Embryonic facial prominence (tissue), 1 donor: ENCODE data around the gene DISP3.

Experiments used
- DNase-seq: peaks from one replicate; pipeline ENCODE4 v3.0.0-alpha.2; 2016; ENCODE audit errors: extremely low spot score

The DISP3 gene

DNA sequence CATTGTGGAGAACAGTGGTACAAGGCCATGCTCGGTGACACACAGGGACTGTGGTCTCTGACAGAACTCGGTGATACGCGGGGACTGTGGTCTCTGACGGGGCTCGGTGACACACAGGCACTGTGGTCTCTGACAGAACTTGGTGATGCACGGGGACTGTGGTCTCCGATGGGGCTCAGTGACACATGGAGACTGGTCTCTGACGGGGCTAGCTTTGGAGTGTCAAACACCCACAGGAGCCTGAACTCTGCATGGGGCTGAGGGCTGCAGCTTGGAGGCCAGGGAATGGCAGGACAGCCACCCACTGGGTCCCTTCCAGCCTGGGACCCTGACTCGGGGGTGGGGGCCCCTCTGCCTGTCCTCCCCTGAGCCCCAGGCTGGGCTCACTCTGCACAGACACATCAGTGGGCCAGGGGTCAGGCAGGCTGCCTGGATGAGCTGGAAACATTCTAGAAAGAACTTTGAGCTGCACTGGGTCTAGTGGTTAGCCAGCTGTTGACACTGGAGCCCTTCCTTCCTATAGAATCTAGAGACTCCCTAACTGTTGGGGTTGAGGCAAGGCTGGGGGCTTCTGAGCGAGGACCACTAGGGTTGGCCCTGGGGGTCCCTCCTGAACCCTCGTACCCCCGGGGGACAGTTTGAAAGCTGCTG lies 49.8 kb downstream of the DISP3 start:
- no peak for DNase-seq

DNA sequence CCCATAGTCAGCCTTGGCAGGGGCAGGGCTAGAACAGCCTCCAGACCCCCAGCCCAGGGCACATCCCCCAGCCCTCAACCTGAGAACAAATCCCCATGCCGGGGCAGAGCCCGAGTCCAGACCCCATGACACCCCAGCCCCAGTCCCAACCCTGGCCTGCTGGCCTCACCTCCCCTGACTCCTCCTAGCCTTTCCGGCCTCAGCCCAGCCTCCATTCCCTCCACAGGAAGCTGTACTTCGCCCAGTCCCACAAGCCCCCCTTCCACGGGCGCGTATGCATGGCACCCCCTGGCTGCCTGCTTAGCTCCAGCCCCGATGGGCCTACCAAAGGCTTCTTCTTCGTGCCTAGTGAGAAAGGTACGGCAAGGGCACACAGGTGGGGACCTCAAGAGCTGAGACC lies 50.4 kb downstream of the DISP3 start:
- DNase-seq: no peak

DNA sequence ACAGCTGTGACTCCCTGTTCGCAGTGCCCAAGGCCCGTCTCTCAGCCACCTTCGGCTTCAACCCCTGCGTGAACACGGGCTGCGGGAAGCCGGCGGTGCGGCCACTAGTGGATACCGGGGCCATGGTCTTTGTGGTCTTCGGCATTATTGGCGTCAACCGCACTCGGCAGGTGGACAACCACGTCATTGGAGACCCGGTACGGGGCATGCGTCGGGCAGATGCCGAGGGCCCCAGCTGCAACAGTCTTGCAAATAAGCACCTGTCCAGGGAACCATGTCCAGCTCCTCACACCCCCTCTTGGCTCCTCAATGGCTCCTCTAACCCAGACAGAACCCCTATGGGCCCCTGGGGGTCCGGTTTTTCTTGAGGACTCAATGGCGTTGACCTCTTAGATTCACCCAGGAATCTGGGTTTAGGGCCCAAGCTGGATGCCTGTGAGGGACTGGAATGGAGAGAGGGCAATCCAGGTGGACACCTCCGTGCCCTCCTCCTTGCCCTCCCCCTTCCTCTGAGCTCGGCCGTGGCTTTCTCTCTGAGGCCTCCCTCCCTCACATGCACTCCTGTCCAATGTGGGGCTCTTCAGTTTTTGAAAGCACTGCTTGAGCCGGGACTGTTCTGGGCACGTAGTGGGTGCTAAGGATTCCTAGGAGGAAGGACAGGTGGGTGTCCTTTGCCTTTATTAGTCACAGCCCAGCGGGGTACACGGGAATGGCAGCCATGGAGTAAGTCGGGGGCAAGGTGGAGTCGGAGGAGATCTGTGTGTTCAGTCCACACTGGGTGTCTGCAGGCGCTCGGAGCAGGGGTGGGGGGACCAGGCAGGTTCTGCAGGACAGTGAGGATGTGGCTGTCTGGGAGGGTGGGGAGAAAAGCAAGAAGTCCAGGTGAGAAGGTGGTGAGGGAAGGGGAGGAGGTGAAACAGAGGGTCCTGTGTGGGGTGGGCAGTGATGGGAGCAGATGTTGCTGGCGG lies 51.1 kb downstream of the DISP3 start:
- DNase-seq: no peak

DNA sequence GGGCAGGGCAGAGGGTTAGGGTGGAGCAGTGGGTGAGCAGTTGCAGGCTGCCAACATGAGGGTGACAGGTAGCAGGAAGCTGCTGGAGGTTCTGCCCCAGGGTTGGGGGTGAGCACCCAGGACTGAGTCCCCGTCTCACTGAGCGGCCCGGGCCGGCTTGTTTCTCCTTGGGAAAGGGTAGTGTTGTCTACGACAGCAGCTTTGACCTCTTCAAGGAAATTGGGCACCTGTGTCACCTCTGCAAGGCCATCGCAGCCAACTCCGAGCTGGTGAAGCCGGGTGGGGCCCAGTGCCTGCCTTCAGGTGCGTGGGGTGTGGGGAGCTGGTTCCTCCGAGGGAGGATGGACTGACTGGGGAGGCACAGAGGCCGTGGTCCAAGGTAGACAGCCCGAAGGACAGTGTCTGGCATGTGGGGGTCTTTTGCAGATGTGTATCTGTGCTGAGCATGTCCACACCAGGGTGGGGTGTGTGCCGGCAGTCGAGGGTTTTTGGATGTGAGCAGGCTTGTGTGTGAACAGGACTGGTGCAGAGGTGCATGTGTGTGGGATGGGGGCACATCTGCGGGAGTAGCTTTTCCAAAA lies 51.9 kb downstream of the DISP3 start:
- DNase-seq: no peak

DNA sequence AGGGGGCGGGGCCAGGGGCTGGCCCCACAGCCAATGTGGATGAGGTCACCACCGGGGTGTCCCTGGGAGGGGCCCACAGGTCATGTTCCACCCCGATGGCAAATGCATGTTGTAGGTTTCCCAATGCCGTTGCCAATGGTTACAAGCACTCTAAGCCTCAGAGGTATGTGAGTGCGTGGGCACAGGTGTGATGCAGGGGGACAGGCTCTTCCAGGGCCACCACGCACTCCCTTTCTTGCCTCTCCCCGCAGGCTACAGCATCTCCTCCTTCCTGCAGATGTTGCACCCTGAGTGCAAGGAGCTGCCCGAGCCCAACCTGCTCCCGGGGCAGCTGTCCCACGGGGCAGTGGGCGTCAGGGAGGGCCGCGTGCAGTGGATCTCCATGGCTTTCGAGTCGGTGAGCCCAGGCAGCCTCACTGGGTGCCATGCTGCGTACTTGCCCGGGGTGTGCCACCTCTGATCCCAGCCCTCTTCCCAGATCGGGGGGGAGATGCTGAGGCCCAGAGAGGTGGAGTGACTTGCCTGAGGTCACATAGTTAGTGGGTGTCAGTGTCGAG lies 52.4 kb downstream of the DISP3 start:
- DNase-seq: no peak

DNA sequence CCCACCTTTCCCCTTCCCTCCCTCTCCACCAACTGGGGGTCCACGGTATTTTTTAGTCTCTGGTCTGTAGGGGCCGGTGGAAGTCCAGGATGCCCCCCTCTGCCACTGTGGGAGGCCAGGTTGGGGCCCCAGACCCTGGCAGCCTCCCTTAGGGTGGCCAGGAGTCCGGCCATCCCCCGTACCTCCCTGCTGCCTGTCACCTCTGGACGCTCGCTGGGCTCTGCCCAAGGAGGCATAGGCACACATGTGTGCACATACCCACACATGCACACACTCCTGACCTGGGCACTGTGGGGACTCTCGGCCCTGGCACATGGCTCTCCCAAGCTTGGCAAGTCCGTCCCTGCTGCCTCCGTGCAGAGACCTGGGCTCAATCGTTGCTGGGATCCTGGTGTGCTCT lies 53.0 kb downstream of the DISP3 start:
- DNase-seq: no peak

DNA sequence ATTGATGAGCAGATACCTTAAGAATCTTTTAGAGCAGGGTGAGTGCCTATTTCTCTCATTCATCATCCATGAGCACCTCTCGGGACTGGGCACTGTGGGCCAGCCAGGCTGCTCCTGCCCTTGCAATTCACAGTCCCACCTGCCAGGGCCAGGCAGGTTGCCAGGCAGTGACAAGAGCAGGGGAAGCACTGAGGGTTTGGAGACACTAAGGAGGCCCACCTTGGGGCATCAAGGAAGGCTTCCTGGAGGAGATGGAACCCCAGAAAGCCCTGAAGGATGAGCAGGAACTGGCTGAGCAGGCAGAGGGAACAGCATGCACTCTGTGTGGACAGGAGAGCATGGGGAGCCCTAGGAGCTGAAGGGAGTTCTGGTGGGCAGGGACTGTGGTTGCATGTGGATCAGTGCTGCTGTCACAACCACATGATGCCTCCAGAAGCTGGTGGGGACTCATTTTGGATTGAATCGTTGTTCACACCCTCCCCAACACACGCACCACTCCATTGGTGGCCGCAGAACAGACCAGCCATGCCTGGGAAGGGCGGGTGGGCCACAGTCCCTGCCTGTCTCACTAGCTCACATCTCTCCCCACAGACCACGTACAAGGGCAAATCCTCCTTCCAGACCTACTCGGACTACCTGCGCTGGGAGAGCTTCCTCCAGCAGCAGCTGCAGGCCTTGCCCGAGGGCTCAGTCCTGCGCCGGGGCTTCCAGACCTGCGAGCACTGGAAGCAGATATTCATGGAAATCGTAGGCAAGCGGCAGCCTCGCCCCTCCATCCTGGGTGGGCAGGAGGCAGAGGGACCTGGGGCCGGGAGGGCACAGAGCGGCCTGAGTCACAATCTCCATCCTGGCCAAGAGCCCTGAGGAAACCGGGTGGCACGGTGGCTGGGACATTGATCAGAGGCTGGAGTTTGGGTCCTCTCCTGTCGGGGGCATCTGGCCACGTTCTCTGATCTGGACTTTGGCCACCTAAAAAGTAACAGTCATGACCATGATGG lies 55.1 kb downstream of the DISP3 start:
- DNase-seq: no peak

DNA sequence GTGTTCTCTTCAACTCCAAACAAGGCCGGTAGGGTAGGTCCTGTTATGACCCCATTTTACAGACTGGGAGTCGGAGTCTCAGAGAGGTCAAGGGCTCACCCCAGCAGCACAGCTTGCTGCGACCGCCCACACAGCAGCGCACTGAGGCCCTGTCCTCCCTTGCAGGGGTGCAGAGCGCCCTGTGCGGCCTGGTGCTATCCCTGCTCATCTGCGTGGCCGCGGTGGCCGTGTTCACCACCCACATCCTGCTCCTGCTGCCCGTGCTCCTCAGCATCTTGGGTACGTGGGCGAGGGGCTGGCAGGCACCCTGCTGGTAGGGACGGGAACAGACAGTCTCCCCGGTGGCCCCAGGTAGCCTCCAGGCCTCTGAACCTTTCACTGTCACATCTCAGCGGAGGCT lies 55.9 kb downstream of the DISP3 start:
- no peak for DNase-seq

DNA sequence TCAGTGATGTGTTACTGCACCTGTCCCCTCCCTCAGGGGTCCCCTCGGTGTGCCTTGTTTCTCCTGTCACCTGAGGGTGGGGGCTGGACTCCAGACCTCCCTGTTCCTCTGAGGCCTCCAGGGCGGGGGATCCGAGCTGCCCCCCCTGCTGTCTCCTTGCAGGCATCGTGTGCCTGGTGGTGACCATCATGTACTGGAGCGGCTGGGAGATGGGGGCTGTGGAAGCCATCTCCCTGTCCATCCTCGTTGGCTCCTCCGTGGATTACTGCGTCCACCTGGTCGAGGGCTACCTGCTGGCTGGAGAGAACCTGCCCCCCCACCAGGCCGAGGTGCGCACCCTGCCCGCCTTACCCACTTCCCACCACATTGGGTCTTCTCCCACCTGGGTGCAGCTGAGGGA lies 56.4 kb downstream of the DISP3 start:
- no peak for DNase-seq

DNA sequence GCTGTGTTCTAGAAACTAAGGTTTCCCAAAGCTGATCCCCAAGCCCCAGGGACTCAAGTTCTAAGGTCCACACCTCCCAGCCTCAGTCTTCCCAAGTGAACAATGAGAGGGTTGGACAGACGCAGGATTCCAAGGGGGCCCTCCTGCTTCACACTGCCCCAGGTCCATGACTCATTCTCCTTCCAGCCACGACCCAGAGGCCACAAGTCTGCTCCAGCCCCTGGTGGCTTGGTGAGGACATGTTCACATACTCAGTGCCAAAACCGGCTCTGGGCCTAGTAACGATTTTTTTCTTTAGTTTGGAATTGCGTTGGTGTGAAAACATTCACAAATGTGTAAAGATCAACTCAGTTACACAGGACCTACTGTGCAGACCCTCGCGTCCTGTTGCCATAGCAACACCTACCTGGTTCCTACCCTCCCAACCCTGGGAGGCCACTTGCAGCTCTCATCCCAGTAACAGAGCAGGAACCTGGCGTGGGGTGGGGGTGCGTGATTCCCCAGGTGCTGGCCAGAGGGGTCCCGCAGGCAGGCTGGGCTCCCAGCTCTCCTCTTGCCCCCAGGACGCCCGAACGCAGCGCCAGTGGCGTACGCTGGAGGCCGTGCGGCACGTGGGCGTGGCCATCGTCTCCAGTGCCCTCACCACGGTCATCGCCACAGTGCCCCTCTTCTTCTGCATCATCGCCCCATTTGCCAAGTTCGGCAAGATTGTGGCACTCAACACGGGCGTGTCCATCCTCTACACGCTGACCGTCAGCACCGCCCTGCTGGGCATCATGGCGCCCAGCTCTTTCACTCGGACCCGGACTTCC lies 57.0 kb downstream of the DISP3 start:
- DNase-seq: no peak

DNA sequence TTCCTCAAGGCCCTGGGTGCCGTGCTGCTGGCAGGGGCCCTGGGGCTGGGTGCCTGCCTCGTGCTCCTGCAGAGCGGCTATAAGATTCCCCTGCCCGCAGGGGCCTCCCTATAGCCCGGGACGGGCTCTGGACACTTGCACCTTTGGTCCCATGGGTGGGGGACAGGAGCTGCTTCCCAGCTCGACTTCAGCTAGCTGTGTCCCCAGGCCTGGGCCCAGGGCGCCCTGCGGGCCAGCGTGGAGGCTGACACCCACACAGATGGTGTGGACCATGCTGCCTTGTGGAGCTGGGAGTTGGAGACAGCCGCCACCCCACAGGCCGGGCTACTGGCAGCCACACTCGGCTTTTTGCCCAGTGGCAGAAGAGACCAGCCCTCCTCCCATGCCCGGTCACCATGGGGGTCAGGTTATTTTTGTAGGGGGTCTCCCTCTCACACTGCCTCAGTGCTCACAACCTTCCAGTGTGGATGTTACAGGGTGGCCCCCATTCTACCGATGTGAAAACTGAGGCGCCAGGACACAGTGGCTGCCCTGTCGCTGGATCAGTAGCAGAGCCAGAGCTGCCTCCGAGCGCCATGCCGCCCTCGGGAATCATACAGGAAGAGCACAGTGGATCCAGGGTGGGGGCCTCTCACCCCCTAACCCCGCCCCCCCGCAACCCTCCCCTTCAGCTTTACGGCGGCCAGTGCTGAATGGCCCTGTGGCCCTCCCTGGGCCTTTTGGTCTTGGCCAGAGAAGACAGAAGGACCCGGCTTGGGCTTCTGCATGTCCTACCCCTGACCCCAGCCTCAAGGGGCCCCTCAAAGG lies 57.8 kb downstream of the DISP3 start:
- no peak for DNase-seq

DNA sequence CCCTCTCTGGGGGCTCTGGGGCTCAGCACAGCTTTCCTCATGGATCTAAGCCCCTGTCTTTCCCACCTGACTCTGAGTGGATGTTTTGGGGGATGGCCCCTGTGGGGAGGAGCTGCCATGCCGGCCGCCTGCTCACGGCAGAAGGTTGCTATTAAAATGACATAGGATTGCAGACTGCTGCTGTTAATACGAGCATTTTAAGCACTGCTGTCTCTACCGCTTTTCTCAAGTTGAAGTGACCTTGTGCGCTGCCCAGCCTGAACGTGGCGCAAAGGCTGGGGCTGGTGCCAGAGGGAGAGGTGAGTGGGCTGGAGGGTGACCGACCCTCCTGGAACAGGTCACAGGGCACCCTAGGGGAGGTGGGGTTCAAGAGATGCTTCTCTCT lies 58.4 kb downstream of the DISP3 start:
- no peak for DNase-seq

DNA sequence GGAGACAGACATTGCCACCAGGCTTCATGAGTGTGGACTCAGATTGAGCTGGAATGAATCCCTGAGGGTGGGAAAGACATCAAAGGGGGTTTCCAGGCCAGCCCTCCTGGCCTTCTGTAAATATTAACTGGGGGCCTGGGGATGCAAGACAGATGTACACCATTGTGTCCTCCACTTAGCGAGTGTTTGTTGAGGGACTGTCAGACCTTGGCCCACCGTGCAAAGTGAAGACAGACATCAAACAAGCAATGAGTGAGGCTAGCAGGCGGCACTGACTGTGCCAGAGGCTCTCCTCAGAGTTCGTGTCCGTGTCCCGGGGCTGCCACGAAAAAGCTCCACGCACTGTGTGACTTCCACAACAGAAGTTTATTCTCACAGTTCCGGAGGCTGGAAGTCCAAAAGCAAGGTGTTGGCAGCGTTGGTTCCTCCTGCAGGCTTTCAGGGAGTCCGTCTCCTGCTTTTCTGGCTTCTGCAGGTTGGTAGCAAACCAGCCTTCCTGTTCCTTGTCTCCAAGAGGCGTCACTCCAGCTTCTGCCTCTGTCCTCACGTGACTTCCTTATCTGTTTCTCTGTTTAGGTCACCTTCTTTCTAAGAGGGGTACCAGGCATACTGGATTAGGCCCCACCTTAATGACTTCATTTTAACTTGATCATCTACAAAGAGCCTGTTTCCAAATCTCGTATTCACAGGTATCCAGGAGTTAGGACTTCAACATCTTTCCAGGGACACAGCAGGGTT lies 59.1 kb downstream of the DISP3 start:
- DNase-seq: no peak

DNA sequence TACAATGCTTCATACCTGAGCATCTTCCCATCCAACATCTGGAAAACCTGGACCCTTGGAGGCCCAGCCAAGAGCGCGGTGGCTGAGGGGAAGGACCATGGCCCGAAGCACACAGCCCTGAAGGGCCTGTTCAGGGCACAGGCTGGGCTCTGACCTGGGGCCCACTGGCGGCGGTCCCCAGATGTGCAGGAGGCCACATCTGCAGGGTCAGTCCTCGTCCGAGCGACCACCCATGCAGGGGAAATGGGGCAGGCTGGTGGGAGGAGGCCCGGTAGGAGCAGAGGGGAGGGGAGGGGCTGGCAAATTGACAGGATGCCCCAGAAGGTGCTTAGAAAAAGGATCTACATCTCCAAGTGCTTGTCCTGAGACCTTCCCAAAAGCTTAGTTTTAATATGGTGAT lies 59.9 kb downstream of the DISP3 start:
- DNase-seq: no peak

DNA sequence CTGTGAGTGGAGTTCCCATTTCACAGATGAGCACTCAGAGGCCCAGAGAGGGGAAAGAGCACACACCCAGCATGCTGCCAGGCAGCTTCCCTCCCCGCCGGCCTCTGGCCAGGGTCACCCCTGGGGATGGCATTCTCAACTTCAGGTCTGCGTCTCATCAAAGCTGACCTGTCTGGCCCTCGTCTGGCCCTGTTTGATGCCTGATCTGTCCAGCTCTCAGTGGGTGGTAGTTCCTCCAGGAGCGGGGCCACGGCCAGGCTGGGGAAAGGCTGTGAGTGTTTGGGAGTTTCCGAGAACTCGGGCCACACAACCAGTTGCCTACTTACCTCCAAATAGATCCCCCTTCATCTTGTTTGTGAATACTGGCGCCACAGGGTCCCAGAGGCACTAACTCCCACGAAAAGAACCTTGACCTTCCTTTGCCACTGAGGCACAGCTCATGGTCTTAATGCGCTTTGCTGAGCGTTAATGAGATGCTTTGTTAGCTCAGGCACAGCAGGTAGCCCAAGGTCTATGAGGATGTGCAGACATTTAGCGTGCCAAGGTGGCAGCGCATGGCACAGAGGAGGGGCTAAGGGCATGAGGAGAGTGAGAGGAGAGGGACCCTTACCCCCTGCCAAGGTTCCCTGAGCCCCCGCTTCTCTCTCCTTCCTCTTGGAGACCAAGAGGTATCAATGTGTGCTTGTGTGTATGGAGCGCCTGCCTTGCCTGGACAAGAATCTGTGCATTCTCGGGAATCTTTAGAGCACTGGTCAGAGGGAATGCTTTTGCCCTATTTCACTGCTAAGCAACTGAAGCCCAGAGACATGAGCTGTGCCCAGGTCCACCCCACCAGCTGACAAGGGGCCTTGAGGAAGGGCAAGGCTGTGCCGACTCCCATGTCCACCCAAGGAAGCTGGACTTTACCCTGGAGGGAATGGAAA lies 61.2 kb downstream of the DISP3 start:
- DNase-seq: no peak

DNA sequence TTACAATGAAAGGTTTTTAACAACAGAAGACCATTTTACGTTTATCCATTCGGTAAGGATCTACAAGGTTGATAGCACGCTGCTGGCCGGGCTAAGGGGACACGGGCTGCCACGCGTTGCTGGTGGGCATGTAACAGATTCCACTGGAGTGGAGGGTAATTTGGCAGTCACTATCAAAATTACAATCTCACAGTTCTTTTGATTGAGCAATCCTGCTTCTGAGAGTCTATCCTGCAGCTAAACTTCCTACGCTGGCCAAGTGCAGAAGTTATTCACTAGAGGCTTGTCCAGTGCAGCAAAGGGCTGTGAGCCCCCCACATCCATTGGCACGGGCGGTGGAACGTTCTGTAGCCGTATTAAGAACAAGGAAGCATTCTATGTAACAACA lies 61.8 kb downstream of the DISP3 start:
- DNase-seq: no peak

DNA sequence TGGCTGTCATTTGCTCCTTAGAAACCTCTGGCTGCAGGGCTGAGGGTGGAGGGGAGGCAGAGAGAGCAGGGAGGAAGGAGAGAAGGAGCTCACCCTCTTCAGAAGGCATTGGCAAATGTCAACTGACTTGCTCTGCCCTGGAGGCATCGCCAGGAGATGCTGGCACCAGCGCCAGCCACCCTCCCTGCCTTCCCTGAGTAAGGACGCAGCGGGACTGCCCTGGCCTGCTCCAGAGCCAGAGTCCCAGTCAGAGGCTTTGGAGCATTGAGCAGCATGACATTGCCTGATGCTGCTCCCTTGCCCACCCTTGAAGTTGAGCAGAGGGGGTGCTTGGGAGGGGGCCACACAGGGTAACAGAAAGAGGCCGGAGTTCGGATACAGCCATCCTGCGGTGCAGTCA lies 62.3 kb downstream of the DISP3 start:
- no peak for DNase-seq

DNA sequence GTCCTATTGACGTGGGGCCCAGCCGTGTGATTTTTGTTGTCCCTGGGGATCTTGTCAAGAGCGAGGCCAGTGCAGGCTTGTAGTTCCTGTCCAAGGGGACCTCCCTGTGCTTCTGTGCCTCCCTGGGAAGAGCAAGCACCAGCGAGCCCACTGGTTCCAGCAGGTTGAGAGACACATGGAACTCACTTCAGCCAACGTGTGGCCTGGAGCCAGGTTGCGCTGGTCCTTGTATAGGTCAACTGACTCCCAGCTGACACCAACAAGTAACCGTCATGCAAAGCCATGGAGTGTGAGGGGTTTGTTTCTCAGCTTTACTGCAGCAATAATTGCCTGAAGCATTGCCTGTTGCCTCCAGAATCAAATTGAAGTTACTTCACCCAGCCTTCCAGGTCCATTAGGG lies 63.0 kb downstream of the DISP3 start:
- no peak for DNase-seq
